Mesendoderm (in vitro differentiated cells): ENCODE results near the gene ATG7.

Experiments
- DNase-seq: peaks from one replicate; pipeline ENCODE4 v3.0.0; 2013
- H2AK5ac ChIP-seq: 2 replicates; pipeline ENCODE4 v1.6.1; 2013; ENCODE audit warnings: low read length, inconsistent platforms
- H2BK120ac ChIP-seq: 2 replicates; pipeline ENCODE4 v1.6.1; 2013; ENCODE audit warnings: low read depth, mild to moderate bottlenecking, low read length, moderate library complexity, mixed read lengths
- H2BK15ac ChIP-seq: replicated peaks from 2 replicates; pipeline ENCODE4 v1.6.1; 2013; ENCODE audit warnings: low read depth, mild to moderate bottlenecking, moderate library complexity
- H2BK5ac ChIP-seq: 2 replicates; pipeline ENCODE4 v1.6.1; 2013; ENCODE audit warnings: low read length, inconsistent platforms
- H3K18ac ChIP-seq: 2 replicates; pipeline ENCODE4 v1.6.1; 2013; ENCODE audit warnings: mild to moderate bottlenecking, low read length, mixed read lengths
- H3K23ac ChIP-seq: one replicate; pipeline ENCODE4 v1.6.1; 2013; ENCODE audit warnings: low read length
- H3K27ac ChIP-seq: 2 replicates; pipeline ENCODE4 v1.5.1; 2013; ENCODE audit warnings: low read depth, mild to moderate bottlenecking, inconsistent platforms, low read length, moderate library complexity
- H3K27me3 ChIP-seq: 2 replicates; pipeline ENCODE4 v1.6.1; 2013; ENCODE audit warnings: low read length, control low read depth, mild to moderate bottlenecking, inconsistent platforms; ENCODE audit not compliant: insufficient read depth, poor library complexity
- H3K36me3 ChIP-seq: 2 replicates; pipeline ENCODE4 v1.6.1; 2013; ENCODE audit warnings: low read length, inconsistent platforms; ENCODE audit not compliant: control insufficient read depth, insufficient read depth
- H3K4ac ChIP-seq: one replicate; pipeline ENCODE4 v1.6.1; 2013; ENCODE audit warnings: low read depth, mild to moderate bottlenecking, low read length, moderate library complexity
- H3K4me1 ChIP-seq: 2 replicates; pipeline ENCODE4 v1.6.1; 2013; ENCODE audit warnings: low read depth, low read length, inconsistent platforms; ENCODE audit not compliant: control insufficient read depth
- H3K4me2 ChIP-seq: 2 replicates; pipeline ENCODE4 v1.6.1; 2013; ENCODE audit warnings: low read length
- H3K4me3 ChIP-seq: 2 replicates; pipeline ENCODE4 v1.5.1; 2013; ENCODE audit warnings: mild to moderate bottlenecking, low read length
- H3K56ac ChIP-seq: one replicate; pipeline ENCODE4 v1.6.1; 2013; ENCODE audit warnings: low read length
- H3K79me1 ChIP-seq: 2 replicates; pipeline ENCODE4 v1.6.1; 2013; ENCODE audit warnings: low read length, inconsistent platforms
- H3K79me2 ChIP-seq: 2 replicates; pipeline ENCODE4 v1.6.1; 2013; ENCODE audit warnings: mild to moderate bottlenecking, low read length; ENCODE audit not compliant: control insufficient read depth, insufficient read depth
- H3K9ac ChIP-seq: 2 replicates; pipeline ENCODE4 v1.6.1; 2013; ENCODE audit warnings: low read length, inconsistent platforms
- H4K5ac ChIP-seq: one replicate; pipeline ENCODE4 v1.6.1; 2013; ENCODE audit warnings: low read length
- H4K8ac ChIP-seq: one replicate; pipeline ENCODE4 v1.6.1; 2013; ENCODE audit warnings: low read depth, mild to moderate bottlenecking, control low read depth, low read length, moderate library complexity
- WGBS: extraction: QIAGEN DNeasy Blood & Tissue Kit; methylation state at CpG from one replicate; pipeline ENCODE4 v1.1.7; 2013; ENCODE audit warnings: low lambda C conversion rate, missing lambda C conversion rate; ENCODE audit not compliant: insufficient coverage; ENCODE audit errors: extremely low coverage; 5-methylcytosine and 5-hydroxymethylcytosine counted together

The ATG7 gene

GRCh38 chr3:11529281-11529680, 257.1 kb downstream of the ATG7 start:
- Histone ChIP-seq H3K23ac (no peak overlapping the region), H3K9ac (no peak overlapping the region), H2BK15ac (no peak overlapping the region), H2BK5ac (no peak overlapping the region), H3K36me3 (no peaks in the 10 kb centered on the region), H3K4ac (no peak overlapping the region), H3K79me1 (no peaks in the 10 kb centered on the region), H2BK120ac (no peak overlapping the region), H3K56ac (no peak overlapping the region), H2AK5ac (no peak overlapping the region), H3K4me1 (no peaks in the 10 kb centered on the region), H3K27ac (no peak overlapping the region), H4K5ac (no peak overlapping the region), H3K4me2 (no peak overlapping the region), H3K18ac (no peak overlapping the region), H3K27me3 (no peaks in the 10 kb centered on the region), H3K79me2 (no peaks in the 10 kb centered on the region), H3K4me3 (no peak overlapping the region), H4K8ac (no peak overlapping the region)
- DNase-seq: no peak
- no CpG with 5 or more reads among the region's 4 CpGs for WGBS

DNA sequence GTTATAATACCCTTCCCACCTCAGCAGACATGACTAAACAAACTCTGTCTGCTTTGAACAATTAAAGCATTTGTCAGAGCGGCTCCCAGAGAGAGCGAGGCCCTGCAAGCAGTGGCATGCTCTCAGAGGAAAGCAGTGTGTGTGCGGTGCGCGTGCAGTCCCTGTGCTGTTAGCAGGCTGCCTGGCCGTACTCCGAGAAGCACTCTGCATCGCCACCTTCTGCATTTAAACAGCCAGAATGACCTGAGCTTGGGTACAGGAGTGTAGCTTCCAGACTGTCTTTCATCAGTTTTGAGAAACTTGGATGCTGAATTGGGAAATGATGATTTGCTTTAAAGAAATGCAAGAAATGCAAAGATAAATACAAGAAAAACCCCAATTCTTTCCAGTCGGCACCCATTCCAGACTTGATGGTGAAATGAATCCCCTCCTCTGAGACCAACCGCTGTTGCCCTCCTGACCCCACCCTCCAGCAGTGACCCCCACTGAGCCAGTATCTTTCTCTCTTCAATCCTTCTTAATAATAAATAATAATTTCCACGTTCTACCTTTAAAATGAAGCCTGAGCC, 258.0 kb downstream of the ATG7 start:
- Histone ChIP-seq H3K4ac (no peak overlapping the region), H4K5ac (no peak overlapping the region), H3K4me2 (no peak overlapping the region), H3K27ac (no peak overlapping the region), H3K18ac (no peak overlapping the region), H2AK5ac (no peak overlapping the region), H3K79me2 (no peaks in the 10 kb centered on the region), H3K27me3 (no peaks in the 10 kb centered on the region), H3K79me1 (no peaks in the 10 kb centered on the region), H2BK15ac (no peak overlapping the region), H3K36me3 (no peaks in the 10 kb centered on the region), H3K9ac (no peak overlapping the region), H3K56ac (peak overlapping the region; percentile 7), H3K4me3 (no peak overlapping the region), H4K8ac (no peak overlapping the region), H2BK5ac (no peak overlapping the region), H3K4me1 (no peaks in the 10 kb centered on the region), H2BK120ac (no peak overlapping the region), H3K23ac (no peak overlapping the region)
- WGBS: no CpG with 5 or more reads among the region's 11 CpGs
- no peak for DNase-seq

- H3K79me2 ChIP-seq: no peaks in the 10 kb centered on the region
Observed at GRCh38 chr3:11532931-11533391, 260.8 kb downstream of the ATG7 start.

GRCh38 chr3:11534011-11534792, 262.0 kb downstream of the ATG7 start:
- no CpG with 5 or more reads among the region's 21 CpGs for WGBS
- H4K8ac ChIP-seq: no peak overlapping the region
- no peak overlapping the region for H2BK5ac ChIP-seq
- no peak overlapping the region for H3K4ac ChIP-seq
- no peak overlapping the region for H2BK120ac ChIP-seq
- no peaks in the 10 kb centered on the region for H3K27me3 ChIP-seq
- H3K79me1 ChIP-seq: no peaks in the 10 kb centered on the region
- H3K36me3 ChIP-seq: no peaks in the 10 kb centered on the region
- H3K23ac ChIP-seq: no peak overlapping the region
- H2AK5ac ChIP-seq: no peak overlapping the region
- H3K18ac ChIP-seq: no peak overlapping the region
- DNase-seq: no peak
- no peak overlapping the region for H3K4me2 ChIP-seq
- H3K79me2 ChIP-seq: no peaks in the 10 kb centered on the region
- H3K27ac ChIP-seq: no peak overlapping the region
- no peak overlapping the region for H2BK15ac ChIP-seq
- no peak overlapping the region for H3K4me3 ChIP-seq
- no peaks in the 10 kb centered on the region for H3K4me1 ChIP-seq
- H4K5ac ChIP-seq: no peak overlapping the region
- H3K9ac ChIP-seq: no peak overlapping the region
- H3K56ac ChIP-seq: no peak overlapping the region

More at GRCh38 chr3:11532931-11533391, 260.8 kb downstream of the ATG7 start:
- H3K23ac ChIP-seq: no peak overlapping the region
- no peak overlapping the region for H2BK15ac ChIP-seq
- no peak overlapping the region for H2BK120ac ChIP-seq
- no peak overlapping the region for H3K4me3 ChIP-seq
- H3K4me1 ChIP-seq: no peaks in the 10 kb centered on the region
- no peak overlapping the region for H3K27ac ChIP-seq
- H3K79me1 ChIP-seq: no peaks in the 10 kb centered on the region
- no peaks in the 10 kb centered on the region for H3K27me3 ChIP-seq
- H2BK5ac ChIP-seq: no peak overlapping the region
- no peak overlapping the region for H3K4me2 ChIP-seq
- no peak overlapping the region for H3K9ac ChIP-seq
- H4K5ac ChIP-seq: no peak overlapping the region
- H3K56ac ChIP-seq: no peak overlapping the region
- no peaks in the 10 kb centered on the region for H3K36me3 ChIP-seq
- H3K4ac ChIP-seq: no peak overlapping the region
- DNase-seq: no peak
- H4K8ac ChIP-seq: no peak overlapping the region
- no CpG with 5 or more reads among the region's 9 CpGs for WGBS
- no peak overlapping the region for H2AK5ac ChIP-seq
- H3K18ac ChIP-seq: no peak overlapping the region

DNA sequence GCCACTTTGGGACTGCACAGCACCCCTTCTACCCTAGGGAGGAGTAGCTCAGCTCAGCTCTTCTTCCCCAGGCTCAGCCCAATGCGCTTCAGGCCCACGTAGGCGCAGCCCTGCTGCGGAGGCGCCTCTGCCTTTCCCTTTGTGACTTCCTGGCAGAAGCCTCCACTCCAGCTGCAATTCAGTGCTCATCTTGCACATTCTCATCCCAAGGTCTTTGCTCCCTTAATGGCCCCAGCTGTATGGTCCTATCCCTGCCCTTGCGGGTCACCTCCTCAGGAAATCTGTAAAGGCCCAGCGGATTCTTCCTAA, 262.6 kb downstream of the ATG7 start:
- H3K27me3 ChIP-seq: no peaks in the 10 kb centered on the region
- no peak overlapping the region for H2BK5ac ChIP-seq
- no peak overlapping the region for H3K27ac ChIP-seq
- no peak overlapping the region for H3K56ac ChIP-seq
- no peak for DNase-seq
- H2AK5ac ChIP-seq: no peak overlapping the region
- no peak overlapping the region for H4K8ac ChIP-seq
- WGBS: no CpG with 5 or more reads among the region's 7 CpGs
- H3K23ac ChIP-seq: no peak overlapping the region
- H4K5ac ChIP-seq: no peak overlapping the region
- H3K36me3 ChIP-seq: no peaks in the 10 kb centered on the region
- H3K4ac ChIP-seq: no peak overlapping the region
- no peaks in the 10 kb centered on the region for H3K79me1 ChIP-seq
- H2BK120ac ChIP-seq: no peak overlapping the region
- H2BK15ac ChIP-seq: no peak overlapping the region
- H3K79me2 ChIP-seq: no peaks in the 10 kb centered on the region
- no peak overlapping the region for H3K4me3 ChIP-seq
- H3K4me2 ChIP-seq: no peak overlapping the region
- no peak overlapping the region for H3K18ac ChIP-seq
- no peak overlapping the region for H3K9ac ChIP-seq
- H3K4me1 ChIP-seq: no peaks in the 10 kb centered on the region
